ENCODE measurements around the gene NLRP9.

Gene NLRP9

GRCh38 chr19:55669418-55670279 lies 68.6 kb downstream of the NLRP9 start:
- peaks cover 69% of the 10 kb centered on the region for H3K36me3 ChIP-seq (ENCODE audit: insufficient read depth, insufficient read length, low read length)

GRCh38 chr19:55668603-55669348 lies 69.4 kb downstream of the NLRP9 start:
- TF ChIP-seq ZNF274 (IDR thresholded peaks at IDR 0.05; ENCODE audit: low read depth, low read length) (no peak), SUZ12 (IDR thresholded peaks at IDR 0.05; ENCODE audit: extremely low read depth, insufficient read depth, insufficient read length) (no peak), YY1 (IDR thresholded peaks at IDR 0.05; ENCODE audit: insufficient read depth, insufficient read length) (no peak)
- H3K9ac ChIP-seq (ENCODE audit: insufficient read length, low read depth) = no peak overlapping the region
- peaks cover 11% of the 10 kb centered on the region for H3K4me1 ChIP-seq (ENCODE audit: insufficient read depth, insufficient read length)
- peaks cover 73% of the 10 kb centered on the region for H3K36me3 ChIP-seq (ENCODE audit: insufficient read depth, insufficient read length, low read length)
- no peak overlapping the region for H3K4me3 ChIP-seq (ENCODE audit: insufficient read length, low read depth)
- H3K9me3 ChIP-seq (ENCODE audit: insufficient read depth, low read length) = no peaks in the 10 kb centered on the region
- no peak for DNase-seq (ENCODE audit: low read depth, low spot score)
- H3K27me3 ChIP-seq (ENCODE audit: insufficient read depth, insufficient read length) = no peaks in the 10 kb centered on the region

More at GRCh38 chr19:55669418-55670279, 68.6 kb downstream of the NLRP9 start:
- DNase-seq (ENCODE audit: low read depth, low spot score) = no peak
- Histone ChIP-seq H3K4me1 (ENCODE audit: insufficient read depth, insufficient read length) (peaks cover 11% of the 10 kb centered on the region), H3K4me3 (ENCODE audit: insufficient read length, low read depth) (no peak overlapping the region), H3K27me3 (ENCODE audit: insufficient read depth, insufficient read length) (no peaks in the 10 kb centered on the region), H3K9me3 (ENCODE audit: insufficient read depth, low read length) (no peaks in the 10 kb centered on the region), H3K9ac (ENCODE audit: insufficient read length, low read depth) (no peak overlapping the region)
- TF ChIP-seq SUZ12 (IDR thresholded peaks at IDR 0.05; ENCODE audit: extremely low read depth, insufficient read depth, insufficient read length) = no peak
- TF ChIP-seq YY1 (IDR thresholded peaks at IDR 0.05; ENCODE audit: insufficient read depth, insufficient read length) = no peak
- no peak for TF ChIP-seq ZNF274 (IDR thresholded peaks at IDR 0.05; ENCODE audit: low read depth, low read length)

DNA sequence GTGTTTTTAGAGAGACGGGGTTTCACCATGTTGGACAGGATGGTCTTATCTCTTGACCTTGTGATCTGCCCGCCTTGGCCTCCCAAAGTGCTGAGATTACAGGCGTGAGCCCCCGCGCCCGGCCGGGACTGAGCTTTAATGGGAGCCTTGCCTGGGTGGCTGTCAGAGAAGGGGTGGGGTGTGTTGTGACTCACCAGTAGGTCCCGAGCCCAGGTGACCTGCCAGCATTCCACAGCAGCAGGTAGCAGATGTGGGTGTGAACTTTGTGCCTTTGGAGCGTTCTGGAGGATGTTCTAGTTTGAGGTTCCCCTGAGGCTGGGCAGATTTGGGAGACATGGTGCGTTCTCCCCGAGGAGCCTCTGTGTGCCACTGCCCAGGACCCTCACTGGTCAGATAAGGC lies 70.2 kb downstream of the NLRP9 start:
- Histone ChIP-seq H3K36me3 (ENCODE audit: insufficient read depth, insufficient read length, low read length) (peaks cover 76% of the 10 kb centered on the region), H3K9ac (ENCODE audit: insufficient read length, low read depth) (no peak overlapping the region), H3K9me3 (ENCODE audit: insufficient read depth, low read length) (no peaks in the 10 kb centered on the region), H3K4me3 (ENCODE audit: insufficient read length, low read depth) (no peak overlapping the region), H3K27me3 (ENCODE audit: insufficient read depth, insufficient read length) (no peaks in the 10 kb centered on the region), H3K4me1 (ENCODE audit: insufficient read depth, insufficient read length) (peaks cover 11% of the 10 kb centered on the region)
- no peak for TF ChIP-seq ZNF274 (IDR thresholded peaks at IDR 0.05; ENCODE audit: low read depth, low read length)
- no peak for TF ChIP-seq YY1 (IDR thresholded peaks at IDR 0.05; ENCODE audit: insufficient read depth, insufficient read length)
- TF ChIP-seq SUZ12 (IDR thresholded peaks at IDR 0.05; ENCODE audit: extremely low read depth, insufficient read depth, insufficient read length) = no peak
- no peak for DNase-seq (ENCODE audit: low read depth, low spot score)

DNA sequence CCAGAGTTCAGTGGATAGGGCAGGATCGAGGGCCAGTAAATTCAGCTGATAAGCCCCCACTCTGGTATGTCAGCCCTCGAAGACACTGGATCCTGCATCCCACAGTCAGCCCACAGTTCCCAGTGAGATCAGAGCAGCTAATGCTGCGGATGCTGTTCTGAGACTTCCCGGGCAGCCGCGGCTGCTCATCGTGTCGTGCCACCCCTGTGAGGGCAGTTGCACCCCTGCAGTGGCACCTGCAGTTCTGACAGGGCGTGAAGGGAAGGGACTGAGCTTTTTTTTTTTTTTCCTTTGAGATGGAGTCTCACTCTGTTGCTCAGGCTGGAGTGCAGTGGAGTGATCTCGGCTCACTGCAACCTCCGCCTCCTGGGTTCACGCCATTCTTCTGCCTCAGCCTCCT lies 70.7 kb downstream of the NLRP9 start:
- no peak overlapping the region for H3K9ac ChIP-seq (ENCODE audit: insufficient read length, low read depth)

GRCh38 chr19:55667006-55667381 lies 71.2 kb downstream of the NLRP9 start:
- DNase-seq (ENCODE audit: low read depth, low spot score) = no peak
- peaks cover 78% of the 10 kb centered on the region for H3K36me3 ChIP-seq (ENCODE audit: insufficient read depth, insufficient read length, low read length)
- no peaks in the 10 kb centered on the region for H3K9me3 ChIP-seq (ENCODE audit: insufficient read depth, low read length)
- H3K4me3 ChIP-seq (ENCODE audit: insufficient read length, low read depth) = no peak overlapping the region
- peaks cover 11% of the 10 kb centered on the region for H3K4me1 ChIP-seq (ENCODE audit: insufficient read depth, insufficient read length)
- no peak overlapping the region for H3K9ac ChIP-seq (ENCODE audit: insufficient read length, low read depth)
- no peaks in the 10 kb centered on the region for H3K27me3 ChIP-seq (ENCODE audit: insufficient read depth, insufficient read length)
- no peak for TF ChIP-seq YY1 (IDR thresholded peaks at IDR 0.05; ENCODE audit: insufficient read depth, insufficient read length)
- no peak for TF ChIP-seq SUZ12 (IDR thresholded peaks at IDR 0.05; ENCODE audit: extremely low read depth, insufficient read depth, insufficient read length)
- no peak for TF ChIP-seq ZNF274 (IDR thresholded peaks at IDR 0.05; ENCODE audit: low read depth, low read length)

More for the DNA sequence above, 70.7 kb downstream of the NLRP9 start:
- Histone ChIP-seq H3K36me3 (ENCODE audit: insufficient read depth, insufficient read length, low read length) (peaks cover 79% of the 10 kb centered on the region), H3K4me1 (ENCODE audit: insufficient read depth, insufficient read length) (peaks cover 11% of the 10 kb centered on the region), H3K27me3 (ENCODE audit: insufficient read depth, insufficient read length) (no peaks in the 10 kb centered on the region), H3K4me3 (ENCODE audit: insufficient read length, low read depth) (no peak overlapping the region), H3K9me3 (ENCODE audit: insufficient read depth, low read length) (no peaks in the 10 kb centered on the region)
- TF ChIP-seq ZNF274 (IDR thresholded peaks at IDR 0.05; ENCODE audit: low read depth, low read length) (no peak), YY1 (IDR thresholded peaks at IDR 0.05; ENCODE audit: insufficient read depth, insufficient read length) (no peak), SUZ12 (IDR thresholded peaks at IDR 0.05; ENCODE audit: extremely low read depth, insufficient read depth, insufficient read length) (no peak)
- DNase-seq (ENCODE audit: low read depth, low spot score) = no peak

- Histone ChIP-seq H3K9ac (ENCODE audit: insufficient read length, low read depth) (no peak overlapping the region), H3K9me3 (ENCODE audit: insufficient read depth, low read length) (no peaks in the 10 kb centered on the region), H3K4me3 (ENCODE audit: insufficient read length, low read depth) (no peak overlapping the region), H3K36me3 (ENCODE audit: insufficient read depth, insufficient read length, low read length) (peaks cover 83% of the 10 kb centered on the region), H3K27me3 (ENCODE audit: insufficient read depth, insufficient read length) (no peaks in the 10 kb centered on the region), H3K4me1 (ENCODE audit: insufficient read depth, insufficient read length) (peaks cover 11% of the 10 kb centered on the region)
- DNase-seq (ENCODE audit: low read depth, low spot score) = no peak
- TF ChIP-seq SUZ12 (IDR thresholded peaks at IDR 0.05; ENCODE audit: extremely low read depth, insufficient read depth, insufficient read length) (no peak), YY1 (IDR thresholded peaks at IDR 0.05; ENCODE audit: insufficient read depth, insufficient read length) (no peak), ZNF274 (IDR thresholded peaks at IDR 0.05; ENCODE audit: low read depth, low read length) (no peak)
Measured at GRCh38 chr19:55666343-55667005, 71.7 kb downstream of the NLRP9 start.

Data from NT2/D1 (cell line).